OCI-LY7 (cell line): ENCODE results near the gene AMOTL1. TPM values are rescaled to one million over a fixed set of nuclear protein-coding genes. Genes with fewer than 3 reads are reported as not detected.

Experiments
- BruUV-seq: library from RNA; stranded (reverse); fragments of 400-500 nt; replicated peaks from 2 replicates; lab custom pipeline; 2021; lab: Mats Ljungman, UMichigan
- CTCF ChIA-PET: fragments of 300-600 bp; sonication (Branson Sonifier 250); formaldehyde crosslinking; loops from one replicate; lab custom pipeline; 2022; ENCODE audit warnings: antibody characterized with exemption; ENCODE audit not compliant: unreplicated experiment; lab: Charles Lee
- POLR2A ChIA-PET: fragments of 300-600 bp; sonication (Branson Sonifier 250); formaldehyde crosslinking; loops from one replicate; lab custom pipeline; 2022; ENCODE audit warnings: antibody characterized with exemption; lab: Charles Lee
- DNase-seq: peaks from one replicate; pipeline ENCODE4 v3.0.0-alpha.2; 2015; ENCODE audit warnings: low spot score
- H2AFZ ChIP-seq: fragments of 200-600 bp; sonication (generic), shearing (Covaris generic); 2 replicates; pipeline ENCODE4 v1.6.1; 2014; ENCODE audit warnings: mild to moderate bottlenecking, antibody characterized with exemption, low read length, moderate library complexity
- H3K27ac ChIP-seq: fragments of 200-600 bp; sonication (generic); 2 replicates; pipeline ENCODE4 v1.5.1; 2014; ENCODE audit warnings: mixed run types, low read depth, mild to moderate bottlenecking, moderate library complexity, low read length, inconsistent platforms; ENCODE audit not compliant: poor library complexity, severe bottlenecking
- H3K36me3 ChIP-seq: fragments of 200-600 bp; sonication (generic); 2 replicates; pipeline ENCODE4 v1.6.1; 2014; ENCODE audit warnings: mild to moderate bottlenecking, antibody characterized with exemption, low read length, moderate library complexity, mixed read lengths; ENCODE audit not compliant: insufficient read depth
- H3K4me1 ChIP-seq: fragments of 200-600 bp; sonication (generic); 2 replicates; pipeline ENCODE4 v1.5.1; 2014; ENCODE audit warnings: mild to moderate bottlenecking, low read length; ENCODE audit not compliant: insufficient read depth, poor library complexity, severe bottlenecking
- H3K4me2 ChIP-seq: fragments of 200-600 bp; sonication (generic); 2 replicates; pipeline ENCODE4 v1.6.1; 2014; ENCODE audit warnings: mild to moderate bottlenecking, low read length
- H3K4me3 ChIP-seq: fragments of 200-600 bp; sonication (generic); 2 replicates; pipeline ENCODE4 v1.5.1; 2014; ENCODE audit warnings: mild to moderate bottlenecking, low read depth, low read length; ENCODE audit not compliant: poor library complexity, severe bottlenecking
- H3K79me2 ChIP-seq: fragments of 200-600 bp; sonication (generic); 2 replicates; pipeline ENCODE4 v1.6.1; 2016; ENCODE audit warnings: low read depth, mild to moderate bottlenecking, low read length, moderate library complexity, mixed read lengths; ENCODE audit not compliant: insufficient read depth
- H3K9me2 ChIP-seq: fragments of 200-600 bp; sonication (generic); 2 replicates; pipeline ENCODE4 v1.6.1; 2016; ENCODE audit warnings: mild to moderate bottlenecking, low read length, mixed read lengths; ENCODE audit not compliant: insufficient read depth
- H3K9me3 ChIP-seq: fragments of 200-600 bp; sonication (generic); 2 replicates; pipeline ENCODE4 v1.6.1; 2014; ENCODE audit warnings: mild to moderate bottlenecking, mixed run types, low read length, mixed read lengths
- H4K20me1 ChIP-seq: fragments of 200-600 bp; sonication (generic); 2 replicates; pipeline ENCODE4 v1.6.1; 2014; ENCODE audit warnings: mild to moderate bottlenecking, antibody characterized with exemption, low read length, moderate library complexity, mixed read lengths; ENCODE audit not compliant: insufficient read depth
- CTCF ChIP-seq: fragments of 200-600 bp; sonication (generic); conservative IDR thresholded peaks from 2 replicates; pipeline ENCODE4 v1.5.1; 2014; ENCODE audit warnings: mild to moderate bottlenecking, antibody characterized with exemption, low read length, moderate library complexity, mixed read lengths
- EZH2phosphoT487 ChIP-seq: fragments of 200-600 bp; sonication (generic); IDR thresholded peaks from 2 replicates; pipeline ENCODE4 v1.6.1; 2018; ENCODE audit warnings: low read depth, borderline replicate concordance, mild to moderate bottlenecking, mixed run types, antibody characterized with exemption, low read length, moderate library complexity, mixed read lengths
- intact Hi-C: fragments of 100-400 bp; cut with micrococcal nuclease; formaldehyde crosslinking; loops from one replicate; pipeline ENCODE4 v1.10.0; 2022; ENCODE audit not compliant: unreplicated experiment
- total RNA-seq, 2 experiments: library from RNA; depleted of rRNA in 1 of 2; stranded (reverse); fragments of >200 nt in 1 of 2; shearing (Covaris generic) in 1 of 2; gene quantifications; 2 replicates each; pipeline ENCODE4 v1.2.3, GENCODE V29; 2014 to 2022

Gene AMOTL1
- total RNA-seq, 2 experiments from 2014 or later, result not detected

GRCh38 chr11:94883878-94884277 lies 115.7 kb downstream of the AMOTL1 start:
- BruUV-seq, result no TSS peak
- POLR2A ChIA-PET, result interaction anchor here (0.5 kb wide), 1 partner anchor 20 kb away, joined by 3 read pairs; no protein-coding TSS in a partner anchor
- no peak for DNase-seq
- Histone ChIP-seq H2AFZ (no peak overlapping the region), H3K4me1 (no peaks in the 10 kb centered on the region), H3K4me2 (no peak overlapping the region), H3K36me3 (no peaks in the 10 kb centered on the region), H3K9me3 (no peaks in the 10 kb centered on the region), H3K9me2 (no peaks in the 10 kb centered on the region; the same call in 1 of the 2 replicates), H3K4me3 (no peak overlapping the region), H3K79me2 (no peaks in the 10 kb centered on the region), H3K27ac (no peak overlapping the region), H4K20me1 (no peaks in the 10 kb centered on the region)
- TF ChIP-seq CTCF (no peak), EZH2phosphoT487 (no peak)
- CTCF ChIA-PET, result no interaction called here
- intact Hi-C loops, result no loop called here

GRCh38 chr11:94884376-94884775 lies 116.2 kb downstream of the AMOTL1 start:
- H3K36me3 ChIP-seq, result no peaks in the 10 kb centered on the region
- no peaks in the 10 kb centered on the region; the same call in 1 of the 2 replicates for H3K9me2 ChIP-seq
- no peaks in the 10 kb centered on the region for H3K4me1 ChIP-seq
- DNase-seq, result no peak
- intact Hi-C loops, result no loop called here
- H3K4me3 ChIP-seq, result no peak overlapping the region
- H3K9me3 ChIP-seq, result no peaks in the 10 kb centered on the region
- POLR2A ChIA-PET, result no interaction called here
- TF ChIP-seq EZH2phosphoT487 (no peak), CTCF (no peak)
- H4K20me1 ChIP-seq, result no peaks in the 10 kb centered on the region
- no peak overlapping the region for H3K4me2 ChIP-seq
- H3K79me2 ChIP-seq, result no peaks in the 10 kb centered on the region
- no peak overlapping the region for H3K27ac ChIP-seq
- H2AFZ ChIP-seq, result no peak overlapping the region
- CTCF ChIA-PET, result no interaction called here
- BruUV-seq, result no TSS peak

- CTCF ChIA-PET, result no interaction called here
- DNase-seq, result peak; percentile 3
- TF ChIP-seq EZH2phosphoT487, result no peak
- TF ChIP-seq CTCF, result no peak
Measured at GRCh38 chr11:94885133-94885532, 117.0 kb downstream of the AMOTL1 start.

More at GRCh38 chr11:94885133-94885532, 117.0 kb downstream of the AMOTL1 start:
- BruUV-seq, result no TSS peak
- no peak overlapping the region for H3K4me2 ChIP-seq
- no peak overlapping the region for H3K27ac ChIP-seq
- no peaks in the 10 kb centered on the region for H3K9me3 ChIP-seq
- intact Hi-C loops, result no loop called here
- H3K4me3 ChIP-seq, result no peak overlapping the region
- no peaks in the 10 kb centered on the region for H4K20me1 ChIP-seq
- POLR2A ChIA-PET, result no interaction called here
- no peak overlapping the region for H2AFZ ChIP-seq
- no peaks in the 10 kb centered on the region for H3K4me1 ChIP-seq
- H3K79me2 ChIP-seq, result no peaks in the 10 kb centered on the region
- H3K36me3 ChIP-seq, result no peaks in the 10 kb centered on the region
- H3K9me2 ChIP-seq, result no peaks in the 10 kb centered on the region; the same call in 1 of the 2 replicates
